GM23338 (cell line): ENCODE measurements around the gene TMIE. TPM values are rescaled to one million over a fixed set of nuclear protein-coding genes. Genes with fewer than 3 reads are reported as not detected.

Source experiments
- ATAC-seq: fragments of 200-7000 bp; cut with Tn5 transposase; 3 replicates; pipeline ENCODE4 v1.9.1; 2020
- DNase-seq: peaks from one replicate; pipeline ENCODE4 v3.0.0-alpha.2; 2015; ENCODE audit warnings: low spot score
- H2AFZ ChIP-seq: fragments of 200-600 bp; sonication (generic); 2 replicates; pipeline ENCODE4 v1.8.0; 2016; ENCODE audit warnings: antibody characterized with exemption, mild to moderate bottlenecking, moderate library complexity
- H3F3A ChIP-seq: fragments of 200-600 bp; sonication (generic); replicated peaks from 2 replicates; pipeline ENCODE4 v1.8.0; 2017; ENCODE audit warnings: antibody characterized with exemption, mixed run types, low read depth
- H3K27ac ChIP-seq: fragments of 200-600 bp; sonication (generic); 2 replicates; pipeline ENCODE4 v1.6.1; 2016; ENCODE audit warnings: low read depth
- H3K27me3 ChIP-seq: fragments of 200-600 bp; sonication (generic); 2 replicates; pipeline ENCODE4 v1.8.0; 2016; ENCODE audit warnings: mild to moderate bottlenecking, mixed run types, moderate library complexity; ENCODE audit not compliant: insufficient read depth
- H3K36me3 ChIP-seq: fragments of 200-600 bp; sonication (generic); 2 replicates; pipeline ENCODE4 v1.8.0; 2016; ENCODE audit warnings: mild to moderate bottlenecking; ENCODE audit not compliant: insufficient read depth
- H3K4me1 ChIP-seq: fragments of 200-600 bp; sonication (generic); 2 replicates; pipeline ENCODE4 v1.8.0; 2016; ENCODE audit warnings: mild to moderate bottlenecking, moderate library complexity; ENCODE audit not compliant: insufficient read depth
- H3K4me2 ChIP-seq: fragments of 200-600 bp; sonication (generic); 2 replicates; pipeline ENCODE4 v1.7.1; 2017; ENCODE audit warnings: mixed run types
- H3K4me3 ChIP-seq: fragments of 200-600 bp; sonication (generic); 2 replicates; pipeline ENCODE4 v1.6.1; 2016; ENCODE audit warnings: mixed run types
- H3K79me2 ChIP-seq: fragments of 200-600 bp; sonication (generic); replicated peaks from 2 replicates; pipeline ENCODE4 v1.8.0; 2017; ENCODE audit warnings: mild to moderate bottlenecking; ENCODE audit not compliant: insufficient read depth
- H3K9me2 ChIP-seq: fragments of 200-600 bp; sonication (generic); 2 replicates; pipeline ENCODE4 v1.8.0; 2017; ENCODE audit not compliant: insufficient read depth
- H4K20me1 ChIP-seq: fragments of 200-600 bp; sonication (generic); replicated peaks from 2 replicates; pipeline ENCODE4 v1.8.0; 2017; ENCODE audit warnings: mild to moderate bottlenecking; ENCODE audit not compliant: insufficient read depth
- H3K27ac Mint-ChIP-seq: 2 replicates; pipeline ENCODE4 v1.8.0; 2020; ENCODE audit warnings: inconsistent platforms, mild to moderate bottlenecking, moderate library complexity, mixed read lengths
- H3K27me3 Mint-ChIP-seq: 3 replicates; pipeline ENCODE4 v1.8.0; 2022; ENCODE audit warnings: low read depth, mild to moderate bottlenecking, moderate library complexity, mixed read lengths, inconsistent platforms; ENCODE audit not compliant: insufficient read depth, poor library complexity
- H3K36me3 Mint-ChIP-seq: 3 replicates; pipeline ENCODE4 v1.8.0; 2021; ENCODE audit warnings: low read depth, mild to moderate bottlenecking, inconsistent platforms, moderate library complexity, mixed read lengths
- H3K4me1 Mint-ChIP-seq: 3 replicates; pipeline ENCODE4 v1.8.0; 2020; ENCODE audit warnings: mild to moderate bottlenecking, inconsistent platforms, mixed read lengths
- H3K4me3 Mint-ChIP-seq: 3 replicates; pipeline ENCODE4 v1.8.0; 2021; ENCODE audit warnings: moderate library complexity, mild to moderate bottlenecking, inconsistent platforms, mixed read lengths
- H3K9me3 Mint-ChIP-seq: 3 replicates; pipeline ENCODE4 v1.8.0; 2020; ENCODE audit warnings: moderate library complexity, mild to moderate bottlenecking, inconsistent platforms, mixed read lengths
- CREB1 ChIP-seq: fragments of 250-450 bp; sonication (Bioruptor Pico); IDR thresholded peaks from 2 replicates; pipeline ENCODE4 v1.5.0; 2020; ENCODE audit warnings: low read depth, mild to moderate bottlenecking, moderate library complexity
- EZH2 ChIP-seq: fragments of 200-600 bp; sonication (generic); IDR thresholded peaks from one replicate; pipeline ENCODE4 v1.8.0; 2017; ENCODE audit warnings: antibody characterized with exemption, mild to moderate bottlenecking, low read depth; ENCODE audit not compliant: unreplicated experiment
- EZH2phosphoT487 ChIP-seq: fragments of 200-600 bp; sonication (generic); IDR thresholded peaks from one replicate; pipeline ENCODE4 v1.8.1; 2018; ENCODE audit warnings: antibody characterized with exemption; ENCODE audit not compliant: unreplicated experiment
- JUNB ChIP-seq: IDR thresholded peaks from one replicate; pipeline ENCODE4 v1.6.1; 2016; ENCODE audit warnings: antibody characterized with exemption; ENCODE audit not compliant: unreplicated experiment
- NANOG ChIP-seq: IDR thresholded peaks from 2 replicates; pipeline ENCODE4 v1.6.1; 2016; ENCODE audit warnings: antibody characterized with exemption, borderline replicate concordance
- POLR2AphosphoS5 ChIP-seq: IDR thresholded peaks from 2 replicates; pipeline ENCODE4 v1.6.1; 2016; ENCODE audit warnings: antibody characterized with exemption, low read depth
- REST ChIP-seq: IDR thresholded peaks from one replicate; pipeline ENCODE4 v1.6.1; 2018; ENCODE audit warnings: antibody characterized with exemption; ENCODE audit not compliant: unreplicated experiment
- STAT1 ChIP-seq: IDR thresholded peaks from one replicate; pipeline ENCODE4 v1.6.1; 2016; ENCODE audit warnings: antibody characterized with exemption; ENCODE audit not compliant: unreplicated experiment
- ZNF114 ChIP-seq: fragments of 250-450 bp; sonication (Bioruptor Pico); IDR thresholded peaks from 2 replicates; pipeline ENCODE4 v1.5.0; 2020; ENCODE audit warnings: mild to moderate bottlenecking, moderate library complexity
- ZNF331 ChIP-seq: fragments of 250-450 bp; sonication (Bioruptor Pico); IDR thresholded peaks from 2 replicates; pipeline ENCODE4 v1.5.0; 2020; ENCODE audit warnings: low read depth, mild to moderate bottlenecking, moderate library complexity
- ZNF462 ChIP-seq: fragments of 250-450 bp; sonication (Bioruptor Pico); IDR thresholded peaks from 2 replicates; pipeline ENCODE4 v1.5.0; 2020; ENCODE audit warnings: mild to moderate bottlenecking, moderate library complexity
- polyA plus RNA-seq: library from polyadenylated mRNA; unstranded; fragments of >200 nt; fragmentation: Nextera tagmentation; extraction: Ambion mirVana; gene quantifications from 2 replicates; pipeline ENCODE4 v1.2.1, GENCODE V29; 2016
- total RNA-seq: library from RNA; depleted of rRNA; stranded (reverse); fragments of >200 nt; shearing (Covaris generic); gene quantifications from 2 replicates; pipeline ENCODE4 v1.2.3, GENCODE V29; 2014
- TF ChIP-seq, protein P1 (sequence below), 2 experiments: fragments of 200-600 bp in 1 of 2; sonication (generic) in 1 of 2; conservative IDR thresholded peaks; 2 replicates each; pipeline versions ENCODE4 v1.5.1 to v1.6.1; 2016 to 2017; ENCODE audit warnings: antibody characterized with exemption in 2 of 2, low read depth in 2 of 2, mild to moderate bottlenecking in 2 of 2, moderate library complexity in 1 of 2
- TF ChIP-seq, protein P2 (sequence below): IDR thresholded peaks from 2 replicates; pipeline ENCODE4 v1.6.1; 2016; ENCODE audit warnings: antibody characterized with exemption

The TMIE gene
- total and polyA plus RNA-seq, 2 experiments from 2014 or later: 0.84 to 1.2 TPM

- Histone ChIP-seq H3K9me2 (no peaks in the 10 kb centered on the region), H3K27me3 (peaks cover 29% of the 10 kb centered on the region), H3F3A (no peaks in the 10 kb centered on the region), H3K27ac (no peak overlapping the region), H3K4me3 (peak overlapping the region; percentile 73), H4K20me1 (no peaks in the 10 kb centered on the region), H2AFZ (peak overlapping the region; percentile 83; the same call in 1 of the 2 replicates), H3K4me1 (no peaks in the 10 kb centered on the region; the same call in 1 of the 2 replicates), H3K4me2 (peak overlapping the region; percentile 91), H3K36me3 (no peaks in the 10 kb centered on the region), H3K79me2 (no peaks in the 10 kb centered on the region)
- Mint-ChIP-seq H3K9me3 (no peaks in the 10 kb centered on the region), H3K36me3 (no peaks in the 10 kb centered on the region; the same call in 2 of the 3 replicates), H3K27me3 (peaks cover 35% of the 10 kb centered on the region), H3K4me1 (peaks cover 15% of the 10 kb centered on the region), H3K4me3 (no peak overlapping the region), H3K27ac (no peak overlapping the region)
- ATAC-seq (peak; percentile 9), DNase-seq (peak; percentile 36)
- no peak for TF ChIP-seq EZH2
- no peak for TF ChIP-seq JUNB
- no peak for TF ChIP-seq STAT1
- TF ChIP-seq ZNF462 (CRISPR knock-in tag): no peak
- TF ChIP-seq ZNF114 (CRISPR knock-in tag): no peak
- TF ChIP-seq CREB1 (CRISPR knock-in tag): no peak
- TF ChIP-seq, protein P1, sequence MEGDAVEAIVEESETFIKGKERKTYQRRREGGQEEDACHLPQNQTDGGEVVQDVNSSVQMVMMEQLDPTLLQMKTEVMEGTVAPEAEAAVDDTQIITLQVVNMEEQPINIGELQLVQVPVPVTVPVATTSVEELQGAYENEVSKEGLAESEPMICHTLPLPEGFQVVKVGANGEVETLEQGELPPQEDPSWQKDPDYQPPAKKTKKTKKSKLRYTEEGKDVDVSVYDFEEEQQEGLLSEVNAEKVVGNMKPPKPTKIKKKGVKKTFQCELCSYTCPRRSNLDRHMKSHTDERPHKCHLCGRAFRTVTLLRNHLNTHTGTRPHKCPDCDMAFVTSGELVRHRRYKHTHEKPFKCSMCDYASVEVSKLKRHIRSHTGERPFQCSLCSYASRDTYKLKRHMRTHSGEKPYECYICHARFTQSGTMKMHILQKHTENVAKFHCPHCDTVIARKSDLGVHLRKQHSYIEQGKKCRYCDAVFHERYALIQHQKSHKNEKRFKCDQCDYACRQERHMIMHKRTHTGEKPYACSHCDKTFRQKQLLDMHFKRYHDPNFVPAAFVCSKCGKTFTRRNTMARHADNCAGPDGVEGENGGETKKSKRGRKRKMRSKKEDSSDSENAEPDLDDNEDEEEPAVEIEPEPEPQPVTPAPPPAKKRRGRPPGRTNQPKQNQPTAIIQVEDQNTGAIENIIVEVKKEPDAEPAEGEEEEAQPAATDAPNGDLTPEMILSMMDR (conservative IDR thresholded peaks at IDR 0.05; ENCODE audit: low read depth in 2 of 2): no peak
- no peak for TF ChIP-seq ZNF331 (CRISPR knock-in tag)
- no peak for TF ChIP-seq REST
- TF ChIP-seq POLR2AphosphoS5: no peak
- TF ChIP-seq EZH2phosphoT487: no peak
- TF ChIP-seq, protein P2, sequence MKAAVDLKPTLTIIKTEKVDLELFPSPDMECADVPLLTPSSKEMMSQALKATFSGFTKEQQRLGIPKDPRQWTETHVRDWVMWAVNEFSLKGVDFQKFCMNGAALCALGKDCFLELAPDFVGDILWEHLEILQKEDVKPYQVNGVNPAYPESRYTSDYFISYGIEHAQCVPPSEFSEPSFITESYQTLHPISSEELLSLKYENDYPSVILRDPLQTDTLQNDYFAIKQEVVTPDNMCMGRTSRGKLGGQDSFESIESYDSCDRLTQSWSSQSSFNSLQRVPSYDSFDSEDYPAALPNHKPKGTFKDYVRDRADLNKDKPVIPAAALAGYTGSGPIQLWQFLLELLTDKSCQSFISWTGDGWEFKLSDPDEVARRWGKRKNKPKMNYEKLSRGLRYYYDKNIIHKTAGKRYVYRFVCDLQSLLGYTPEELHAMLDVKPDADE: no peak
- no peak for TF ChIP-seq NANOG
These were observed 7.3 kb upstream of the TMIE start for GRCh38 chr3:46693892-46694226.
